SK-N-SH (cell line): ENCODE measurements around the gene RWDD2A. TPM values are rescaled to one million over a fixed set of nuclear protein-coding genes. Genes with fewer than 3 reads are reported as not detected.
A peak's percentile ranks its signal among the peaks of the same experiment; 100 is the strongest.

Experiments
- CTCF ChIA-PET: fragments of 300-600, 350-600 bp; formaldehyde crosslinking; extraction: SDS; loops from one replicate; lab custom pipeline; 2021; lab: Yijun Ruan, JAX
- POLR2A ChIA-PET: fragments of 350-600 bp; sonication (Branson Sonifier 250); formaldehyde crosslinking; extraction: SDS; loops from one replicate; lab custom pipeline; 2020; ENCODE audit warnings: antibody characterized with exemption, inconsistent platforms; lab: Yijun Ruan, JAX
- DNase-seq: peaks from one replicate; pipeline ENCODE4 v3.0.0; 2012
- H2AFZ ChIP-seq: fragments of 200-600 bp; sonication (generic); 2 replicates; pipeline ENCODE4 v1.8.1; 2016; ENCODE audit warnings: antibody characterized with exemption, mild to moderate bottlenecking, low read depth
- H3F3A ChIP-seq: fragments of 200-600 bp; sonication (generic); replicated peaks from 2 replicates; pipeline ENCODE3; 2016; ENCODE audit warnings: antibody characterized with exemption, mild to moderate bottlenecking; ENCODE audit not compliant: insufficient read depth
- H3K27ac ChIP-seq, 2 experiments: fragments of 200-500 bp in 1 of 2; fragments of 200-600 bp in 1 of 2; sonication (Bioruptor generic) in 1 of 2; sonication (generic), shearing (Covaris generic) in 1 of 2; 2 replicates each; pipeline versions ENCODE4 v1.5.1 to v1.6.1; 2014 to 2016; ENCODE audit warnings: low read depth in 2 of 2, inconsistent platforms in 1 of 2, low read length in 1 of 2, mild to moderate bottlenecking in 1 of 2, mixed read lengths in 1 of 2
- H3K27me3 ChIP-seq: fragments of 200-600 bp; sonication (generic), shearing (Covaris generic); 2 replicates; pipeline ENCODE4 v1.6.1; 2016; ENCODE audit warnings: mixed run types; ENCODE audit not compliant: insufficient read depth
- H3K36me3 ChIP-seq, 2 experiments: fragments of 200-500 bp in 1 of 2; fragments of 200-600 bp in 1 of 2; sonication (Bioruptor generic) in 1 of 2; sonication (generic) in 1 of 2; replicated peaks in 1 of 2; 2 replicates each; pipeline versions ENCODE3 to v1.5.1; 2014 to 2016; ENCODE audit warnings: low read length in 1 of 2, mild to moderate bottlenecking in 1 of 2; ENCODE audit not compliant: insufficient read depth in 2 of 2, control insufficient read depth in 1 of 2
- H3K4me1 ChIP-seq, 2 experiments: fragments of 200-500 bp in 1 of 2; fragments of 200-600 bp in 1 of 2; sonication (Bioruptor generic) in 1 of 2; sonication (generic), shearing (Covaris generic) in 1 of 2; 2 replicates each; pipeline versions ENCODE4 v1.5.1 to v1.6.1; 2014 to 2016; ENCODE audit warnings: low read depth in 1 of 2, low read length in 1 of 2, mixed run types in 1 of 2; ENCODE audit not compliant: insufficient read depth in 2 of 2, control insufficient read depth in 1 of 2
- H3K4me2 ChIP-seq: fragments of 200-600 bp; sonication (generic), shearing (Covaris generic); 2 replicates; pipeline ENCODE4 v1.6.1; 2017; ENCODE audit warnings: mixed run types
- H3K4me3 ChIP-seq, 2 experiments: fragments of 200-500 bp in 1 of 2; fragments of 200-600 bp in 1 of 2; sonication (Bioruptor generic) in 1 of 2; sonication (generic), shearing (Covaris generic) in 1 of 2; 2 replicates each; pipeline versions ENCODE4 v1.5.1 to v1.8.1; 2014 to 2016; ENCODE audit warnings: low read depth in 2 of 2, inconsistent platforms in 1 of 2, low read length in 1 of 2, mild to moderate bottlenecking in 1 of 2, mixed read lengths in 1 of 2, moderate library complexity in 1 of 2
- H3K79me2 ChIP-seq: fragments of 200-600 bp; sonication (generic); 2 replicates; pipeline ENCODE4 v1.8.1; 2017; ENCODE audit warnings: mild to moderate bottlenecking; ENCODE audit not compliant: insufficient read depth
- H3K9ac ChIP-seq: fragments of 200-600 bp; sonication (generic); 2 replicates; pipeline ENCODE4 v1.6.1; 2017; ENCODE audit warnings: mixed run types
- H3K9me2 ChIP-seq: fragments of 200-600 bp; sonication (generic); 2 replicates; pipeline ENCODE4 v1.6.1; 2017; ENCODE audit warnings: mixed run types
- H3K9me3 ChIP-seq: fragments of 200-600 bp; sonication (generic); 2 replicates; pipeline ENCODE4 v1.6.1; 2017; ENCODE audit warnings: mixed run types, mild to moderate bottlenecking, moderate library complexity
- H4K20me1 ChIP-seq: fragments of 200-600 bp; sonication (generic); 2 replicates; pipeline ENCODE4 v1.6.1; 2017; ENCODE audit warnings: mild to moderate bottlenecking, mixed run types; ENCODE audit not compliant: insufficient read depth
- CHD2 ChIP-seq: fragments of 150-350 bp; IDR thresholded peaks from 2 replicates; pipeline ENCODE4 v1.6.1; 2018; ENCODE audit warnings: low read length; ENCODE audit not compliant: partially characterized antibody
- EZH2phosphoT487 ChIP-seq: fragments of 200-600 bp; sonication (generic); IDR thresholded peaks from 2 replicates; pipeline ENCODE4 v1.6.1; 2017; ENCODE audit warnings: low read depth, mixed run types, mild to moderate bottlenecking, antibody characterized with exemption, moderate library complexity, borderline replicate concordance
- FOXJ3 ChIP-seq: sonication (generic); formaldehyde crosslinking; IDR thresholded peaks from 2 replicates; pipeline ENCODE4 v1.5.1; 2020; ENCODE audit warnings: mild to moderate bottlenecking, missing genetic modification reagents
- GABPA ChIP-seq: IDR thresholded peaks from 2 replicates; pipeline ENCODE4 v1.4.0; 2012; ENCODE audit warnings: low read depth, mild to moderate bottlenecking
- GATA2 ChIP-seq: sonication (generic); formaldehyde crosslinking; IDR thresholded peaks from 2 replicates; pipeline ENCODE4 v1.5.0; 2020; ENCODE audit warnings: mild to moderate bottlenecking, missing genetic modification reagents
- MXI1 ChIP-seq: IDR thresholded peaks from 2 replicates; pipeline ENCODE4 v1.6.1; 2012; ENCODE audit warnings: mild to moderate bottlenecking, low read depth, low read length, improper control_type of control experiment
- NFIC ChIP-seq: IDR thresholded peaks from 2 replicates; pipeline ENCODE4 v1.4.0; 2012; ENCODE audit warnings: borderline replicate concordance
- NRF1 ChIP-seq: IDR thresholded peaks from 2 replicates; pipeline ENCODE4 v1.6.1; 2012; ENCODE audit warnings: low read depth, mild to moderate bottlenecking, low read length
- POLR2AphosphoS5 ChIP-seq: IDR thresholded peaks from 2 replicates; pipeline ENCODE4 v1.6.1; 2012; ENCODE audit warnings: low read depth, low read length
- RAD21 ChIP-seq: IDR thresholded peaks from 2 replicates; pipeline ENCODE4 v1.6.1; 2012; ENCODE audit warnings: mild to moderate bottlenecking, low read length
- RCOR1 ChIP-seq: fragments of 150-350 bp; IDR thresholded peaks from 2 replicates; pipeline ENCODE4 v1.6.1; 2017; ENCODE audit warnings: antibody characterized with exemption, low read length
- RFX5 ChIP-seq: IDR thresholded peaks from 2 replicates; pipeline ENCODE4 v1.6.1; 2012; ENCODE audit warnings: mild to moderate bottlenecking, improper control_type of control experiment, low read length
- RXRA ChIP-seq: IDR thresholded peaks from 2 replicates; pipeline ENCODE4 v1.4.0; 2012; ENCODE audit warnings: low read depth, mild to moderate bottlenecking, borderline replicate concordance
- SIN3A ChIP-seq: IDR thresholded peaks from 2 replicates; pipeline ENCODE4 v1.6.1; 2012; ENCODE audit warnings: low read depth, mild to moderate bottlenecking, low read length, moderate library complexity, borderline replicate concordance
- SMC3 ChIP-seq: IDR thresholded peaks from 2 replicates; pipeline ENCODE4 v1.6.1; 2012; ENCODE audit warnings: low read depth, low read length, improper control_type of control experiment
- TAF1 ChIP-seq: IDR thresholded peaks from 2 replicates; pipeline ENCODE4 v1.6.1; 2012; ENCODE audit warnings: low read depth, mild to moderate bottlenecking, low read length, moderate library complexity, borderline replicate concordance
- TCF12 ChIP-seq: IDR thresholded peaks from 2 replicates; pipeline ENCODE4 v1.4.0; 2012
- TEAD4 ChIP-seq: IDR thresholded peaks from 2 replicates; pipeline ENCODE4 v1.4.0; 2012; ENCODE audit warnings: mild to moderate bottlenecking, borderline replicate concordance; ENCODE audit not compliant: insufficient read depth
- YY1 ChIP-seq: IDR thresholded peaks from 2 replicates; pipeline ENCODE4 v1.4.0; 2012; ENCODE audit warnings: low read depth, mild to moderate bottlenecking
- WGBS: methylation state at CpG from one replicate; pipeline ENCODE4 v1.1.6; 2017; ENCODE audit warnings: low lambda C conversion rate; 5-methylcytosine and 5-hydroxymethylcytosine counted together
- polyA plus RNA-seq, 3 experiments: library from polyadenylated mRNA; depleted of rRNA; stranded (reverse); fragments of >200 nt; gene quantifications; 2 replicates each; pipeline ENCODE4 v1.2.3, GENCODE V29; 2012
- TF ChIP-seq, protein P1 (sequence below): fragments of 150-350 bp; IDR thresholded peaks from 2 replicates; pipeline ENCODE4 v1.6.1; 2017; ENCODE audit warnings: antibody characterized with exemption, low read length, low read depth, borderline replicate concordance
- TF ChIP-seq, protein P2 (sequence below): IDR thresholded peaks from 2 replicates; pipeline ENCODE4 v1.4.0; 2012; ENCODE audit warnings: low read depth
- TF ChIP-seq, protein P3 (sequence below): IDR thresholded peaks from 2 replicates; pipeline ENCODE4 v1.4.0; 2012; ENCODE audit warnings: low read depth, borderline replicate concordance
- TF ChIP-seq, protein P4 (sequence below): fragments of 200-600 bp; sonication (generic); IDR thresholded peaks from 2 replicates; pipeline ENCODE4 v1.6.1; 2017; ENCODE audit warnings: antibody characterized with exemption, mild to moderate bottlenecking, moderate library complexity

RWDD2A gene
- polyA plus RNA-seq, 1 of the 3 experiments (the other 2 are of a cell fraction) = 3.4 TPM

DNA sequence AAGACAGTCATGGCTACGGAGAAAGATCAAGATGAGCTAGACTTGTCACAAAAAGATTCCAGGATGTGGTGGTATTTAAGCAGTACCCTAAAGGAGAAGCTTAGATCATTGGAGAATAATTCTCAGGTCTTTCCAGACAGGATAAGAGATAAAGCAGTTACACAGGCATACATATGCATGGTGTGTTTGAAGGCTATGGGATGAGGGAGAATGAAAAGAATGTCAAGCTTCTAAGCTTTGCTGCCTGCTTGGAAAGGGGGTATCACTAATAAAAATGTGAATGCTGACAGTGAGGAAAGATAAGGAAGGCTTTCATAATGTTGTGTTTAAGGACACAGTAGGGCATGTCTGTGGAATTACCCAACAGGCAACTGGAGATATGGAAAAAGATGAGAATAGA is 28.1 kb downstream of the RWDD2A start:
- Histone ChIP-seq H2AFZ (no peak overlapping the region), H3K9me3 (no peaks in the 10 kb centered on the region), H3K4me3 (no peak overlapping the region), H3K27me3 (no peaks in the 10 kb centered on the region), H3K27ac (no peak overlapping the region), H3K4me2 (no peak overlapping the region), H3K79me2 (no peaks in the 10 kb centered on the region), H4K20me1 (no peaks in the 10 kb centered on the region), H3F3A (no peaks in the 10 kb centered on the region), H3K4me1 (peaks cover 0 to 3% of the 10 kb centered on the region in 2 experiments; a peak in 1 of 4 replicates), H3K9me2 (no peaks in the 10 kb centered on the region), H3K9ac (no peak overlapping the region), H3K36me3 (peaks cover 0 to 3% of the 10 kb centered on the region in 2 experiments)
- ChIA-PET CTCF (interaction anchor here (0.6 to 13.0 kb wide), 36 partner anchors 10 to 1555 kb away, joined by 3 to 328 read pairs (median 4); partner anchors contain the start of genes DOP1A, PRSS35, RWDD2A and UBE3D), POLR2A (no interaction called here)
- DNase-seq = no peak
- WGBS = 84% methylated on average over 1 of the region's 1 CpG
- TF ChIP-seq, protein P1, sequence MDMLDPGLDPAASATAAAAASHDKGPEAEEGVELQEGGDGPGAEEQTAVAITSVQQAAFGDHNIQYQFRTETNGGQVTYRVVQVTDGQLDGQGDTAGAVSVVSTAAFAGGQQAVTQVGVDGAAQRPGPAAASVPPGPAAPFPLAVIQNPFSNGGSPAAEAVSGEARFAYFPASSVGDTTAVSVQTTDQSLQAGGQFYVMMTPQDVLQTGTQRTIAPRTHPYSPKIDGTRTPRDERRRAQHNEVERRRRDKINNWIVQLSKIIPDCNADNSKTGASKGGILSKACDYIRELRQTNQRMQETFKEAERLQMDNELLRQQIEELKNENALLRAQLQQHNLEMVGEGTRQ = no peak
- TF ChIP-seq EZH2phosphoT487 = no peak
- TF ChIP-seq NRF1 = no peak
- TF ChIP-seq TAF1 = no peak
- TF ChIP-seq RAD21 = no peak
- no peak for TF ChIP-seq TEAD4
- no peak for TF ChIP-seq RFX5
- no peak for TF ChIP-seq SIN3A
- TF ChIP-seq, protein P2, sequence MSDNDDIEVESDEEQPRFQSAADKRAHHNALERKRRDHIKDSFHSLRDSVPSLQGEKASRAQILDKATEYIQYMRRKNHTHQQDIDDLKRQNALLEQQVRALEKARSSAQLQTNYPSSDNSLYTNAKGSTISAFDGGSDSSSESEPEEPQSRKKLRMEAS = no peak
- no peak for TF ChIP-seq YY1
- no peak for TF ChIP-seq RXRA
- no peak for TF ChIP-seq CHD2
- no peak for TF ChIP-seq RCOR1
- TF ChIP-seq, protein P3, sequence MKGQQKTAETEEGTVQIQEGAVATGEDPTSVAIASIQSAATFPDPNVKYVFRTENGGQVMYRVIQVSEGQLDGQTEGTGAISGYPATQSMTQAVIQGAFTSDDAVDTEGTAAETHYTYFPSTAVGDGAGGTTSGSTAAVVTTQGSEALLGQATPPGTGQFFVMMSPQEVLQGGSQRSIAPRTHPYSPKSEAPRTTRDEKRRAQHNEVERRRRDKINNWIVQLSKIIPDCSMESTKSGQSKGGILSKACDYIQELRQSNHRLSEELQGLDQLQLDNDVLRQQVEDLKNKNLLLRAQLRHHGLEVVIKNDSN = no peak
- no peak for TF ChIP-seq FOXJ3 (CRISPR knock-in tag)

DNA sequence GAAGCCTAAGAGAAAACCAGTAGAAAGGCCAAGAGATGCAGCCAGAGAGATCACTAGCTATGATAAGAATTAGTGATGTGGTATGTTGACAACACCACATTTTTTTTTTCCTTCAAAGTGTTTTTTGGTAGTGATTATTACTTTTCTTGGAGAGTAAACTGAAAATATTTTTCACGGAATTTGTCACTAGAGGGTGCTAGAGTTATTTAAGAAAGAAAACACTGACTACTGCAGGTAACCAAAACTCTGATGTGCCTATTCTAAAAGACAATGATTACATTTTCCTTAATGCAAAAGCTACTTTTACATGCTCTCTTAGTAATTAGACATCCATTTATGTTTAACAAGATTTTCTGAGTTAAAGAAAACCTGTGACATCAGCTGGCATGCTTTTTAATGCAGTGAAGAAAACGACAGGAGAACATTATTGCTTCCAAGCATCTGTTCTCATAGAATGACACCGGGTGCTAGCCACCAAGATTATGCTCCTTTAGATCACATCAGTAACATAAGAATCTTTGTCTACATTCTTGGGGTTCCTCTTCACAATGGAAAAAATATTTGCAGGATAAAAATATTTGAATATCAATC is 28.8 kb downstream of the RWDD2A start:
- H2AFZ ChIP-seq = no peak overlapping the region
- H3K4me1 ChIP-seq = peaks cover 0 to 1% of the 10 kb centered on the region in 2 experiments; a peak in 1 of 4 replicates
- H3K4me3 ChIP-seq = no peak overlapping the region; a peak in 1 of 4 replicates
- ChIA-PET CTCF (interaction anchor here (0.6 to 13.0 kb wide), 53 partner anchors 9 to 1746 kb away, joined by 3 to 328 read pairs (median 4); partner anchors contain the start of genes CYB5R4, DOP1A, PRSS35 and RWDD2A), POLR2A (no interaction called here)
- H3K79me2 ChIP-seq = no peaks in the 10 kb centered on the region
- peak; percentile 28 for DNase-seq
- peaks cover 4% of the 10 kb centered on the region for H3F3A ChIP-seq
- no peak overlapping the region for H3K27ac ChIP-seq
- H3K27me3 ChIP-seq = no peaks in the 10 kb centered on the region
- TF ChIP-seq POLR2AphosphoS5 = no peak
- no peak for TF ChIP-seq TCF12
- TF ChIP-seq EZH2phosphoT487 = no peak
- TF ChIP-seq MXI1 = no peak
- peak; percentile 61 for TF ChIP-seq SMC3
- TF ChIP-seq, protein P4, sequence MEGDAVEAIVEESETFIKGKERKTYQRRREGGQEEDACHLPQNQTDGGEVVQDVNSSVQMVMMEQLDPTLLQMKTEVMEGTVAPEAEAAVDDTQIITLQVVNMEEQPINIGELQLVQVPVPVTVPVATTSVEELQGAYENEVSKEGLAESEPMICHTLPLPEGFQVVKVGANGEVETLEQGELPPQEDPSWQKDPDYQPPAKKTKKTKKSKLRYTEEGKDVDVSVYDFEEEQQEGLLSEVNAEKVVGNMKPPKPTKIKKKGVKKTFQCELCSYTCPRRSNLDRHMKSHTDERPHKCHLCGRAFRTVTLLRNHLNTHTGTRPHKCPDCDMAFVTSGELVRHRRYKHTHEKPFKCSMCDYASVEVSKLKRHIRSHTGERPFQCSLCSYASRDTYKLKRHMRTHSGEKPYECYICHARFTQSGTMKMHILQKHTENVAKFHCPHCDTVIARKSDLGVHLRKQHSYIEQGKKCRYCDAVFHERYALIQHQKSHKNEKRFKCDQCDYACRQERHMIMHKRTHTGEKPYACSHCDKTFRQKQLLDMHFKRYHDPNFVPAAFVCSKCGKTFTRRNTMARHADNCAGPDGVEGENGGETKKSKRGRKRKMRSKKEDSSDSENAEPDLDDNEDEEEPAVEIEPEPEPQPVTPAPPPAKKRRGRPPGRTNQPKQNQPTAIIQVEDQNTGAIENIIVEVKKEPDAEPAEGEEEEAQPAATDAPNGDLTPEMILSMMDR = peak; percentile 77
- TF ChIP-seq GATA2 (CRISPR knock-in tag) = no peak
- no peak for TF ChIP-seq GABPA
- TF ChIP-seq NFIC = no peak
- no peak for TF ChIP-seq YY1
- TF ChIP-seq TEAD4 = no peak
- TF ChIP-seq RAD21 = peak; percentile 80
- H3K9me3 ChIP-seq = no peaks in the 10 kb centered on the region
- no peak overlapping the region for H3K4me2 ChIP-seq
- H4K20me1 ChIP-seq = no peaks in the 10 kb centered on the region
- no peak overlapping the region for H3K9ac ChIP-seq
- H3K9me2 ChIP-seq = no peaks in the 10 kb centered on the region
- WGBS = 35% methylated on average over 3 of the region's 3 CpGs
- H3K36me3 ChIP-seq = peaks cover 0 to 3% of the 10 kb centered on the region in 2 experiments
